Measurements from ENCODE around the gene CCSER1.

DNA sequence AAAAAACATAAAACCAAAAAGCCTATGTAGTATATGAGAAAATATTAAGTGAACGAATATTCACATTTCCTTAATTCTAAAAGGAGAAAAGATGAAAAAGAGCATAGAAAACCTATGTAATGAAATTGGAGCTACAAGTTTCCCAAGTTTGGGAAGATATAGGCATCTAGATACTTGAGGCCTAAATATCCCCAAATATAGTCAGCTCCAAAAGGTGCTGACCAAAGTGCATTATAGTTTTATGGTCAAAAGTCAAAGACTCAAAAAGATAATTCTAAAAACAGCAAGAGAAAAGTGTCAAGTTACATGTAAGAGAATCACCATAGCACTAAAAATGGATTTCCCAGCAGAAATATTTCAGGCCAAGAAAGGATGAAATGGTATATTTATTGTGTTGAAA, 1502.9 kb downstream of the CCSER1 start:
- TF ChIP-seq, protein P1, sequence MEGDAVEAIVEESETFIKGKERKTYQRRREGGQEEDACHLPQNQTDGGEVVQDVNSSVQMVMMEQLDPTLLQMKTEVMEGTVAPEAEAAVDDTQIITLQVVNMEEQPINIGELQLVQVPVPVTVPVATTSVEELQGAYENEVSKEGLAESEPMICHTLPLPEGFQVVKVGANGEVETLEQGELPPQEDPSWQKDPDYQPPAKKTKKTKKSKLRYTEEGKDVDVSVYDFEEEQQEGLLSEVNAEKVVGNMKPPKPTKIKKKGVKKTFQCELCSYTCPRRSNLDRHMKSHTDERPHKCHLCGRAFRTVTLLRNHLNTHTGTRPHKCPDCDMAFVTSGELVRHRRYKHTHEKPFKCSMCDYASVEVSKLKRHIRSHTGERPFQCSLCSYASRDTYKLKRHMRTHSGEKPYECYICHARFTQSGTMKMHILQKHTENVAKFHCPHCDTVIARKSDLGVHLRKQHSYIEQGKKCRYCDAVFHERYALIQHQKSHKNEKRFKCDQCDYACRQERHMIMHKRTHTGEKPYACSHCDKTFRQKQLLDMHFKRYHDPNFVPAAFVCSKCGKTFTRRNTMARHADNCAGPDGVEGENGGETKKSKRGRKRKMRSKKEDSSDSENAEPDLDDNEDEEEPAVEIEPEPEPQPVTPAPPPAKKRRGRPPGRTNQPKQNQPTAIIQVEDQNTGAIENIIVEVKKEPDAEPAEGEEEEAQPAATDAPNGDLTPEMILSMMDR (conservative IDR thresholded peaks at IDR 0.05; ENCODE audit: low read length) = no peak
- no peak for TF ChIP-seq EZH2phosphoT487 (IDR thresholded peaks at IDR 0.05; ENCODE audit: borderline replicate concordance)

All from Loucy (cell line).